Breast epithelium (tissue), 4 donors: Measurements from ENCODE around the gene EPHB2. TPM values are rescaled to one million over a fixed set of nuclear protein-coding genes. Genes with fewer than 3 reads are reported as not detected.
A peak's percentile ranks its signal among the peaks of the same experiment; 100 is the strongest.

Source experiments
- DNase-seq, 2 donors: peaks; one replicate each; pipeline ENCODE4 v3.0.0-alpha.2; 2019; ENCODE audit warnings: low spot score in 2 of 2
- H3K27ac ChIP-seq, 2 donors: fragments of 200-600 bp; sonication (generic) in 1 of 2; one replicate each; pipeline ENCODE4 v1.5.1; 2016 to 2019; ENCODE audit warnings: mild to moderate bottlenecking in 1 of 2
- H3K27me3 ChIP-seq, 2 donors: fragments of 200-600 bp; sonication (generic) in 1 of 2; one replicate each; pipeline versions ENCODE4 v1.5.1 to v1.6.0; 2017 to 2019; ENCODE audit warnings: control low read depth in 1 of 2, mild to moderate bottlenecking in 1 of 2
- H3K36me3 ChIP-seq: fragments of 200-600 bp; one replicate; pipeline ENCODE4 v1.5.1; 2019
- H3K4me1 ChIP-seq, 2 donors: fragments of 200-600 bp; sonication (generic); one replicate each; pipeline ENCODE4 v1.5.1; 2016 to 2019; ENCODE audit warnings: control low read depth in 1 of 2
- H3K4me3 ChIP-seq, 3 donors: fragments of 200-600 bp; sonication (generic); 1 replicate in 2 of 3; 2 replicates in 1 of 3; pipeline ENCODE4 v1.5.1; 2016 to 2019; ENCODE audit warnings: mild to moderate bottlenecking in 3 of 3, moderate library complexity in 2 of 3
- H3K9me3 ChIP-seq, 2 donors: fragments of 200-600 bp; sonication (generic) in 1 of 2; one replicate each; pipeline ENCODE4 v1.5.1; 2016 to 2019; ENCODE audit warnings: control low read depth in 1 of 2
- POLR2A ChIP-seq: fragments of 450-650 bp; IDR thresholded peaks from one replicate; pipeline ENCODE4 v1.6.1; 2016; ENCODE audit warnings: antibody characterized with exemption, mild to moderate bottlenecking, moderate library complexity
- POLR2AphosphoS5 ChIP-seq, 3 donors: sonication (generic); formaldehyde crosslinking; IDR thresholded peaks; one replicate each; pipeline ENCODE4 v1.6.1; 2017; ENCODE audit warnings: antibody characterized with exemption in 3 of 3
- intact Hi-C: fragments of 100-400 bp; cut with DNase I; formaldehyde crosslinking; loops from one replicate; pipeline ENCODE4 v1.15.1; 2023; ENCODE audit warnings: low total_unique reads
- total RNA-seq, 3 donors: library from RNA; depleted of rRNA; stranded (reverse); fragments of >200 nt; gene quantifications; one replicate each; pipeline ENCODE4 v1.1.0, GENCODE V29; 2016
- TF ChIP-seq, protein P1 (sequence below), 3 donors: fragments of 450-650 bp; IDR thresholded peaks; one replicate each; pipeline ENCODE4 v1.5.1; 2016 to 2017; ENCODE audit warnings: antibody characterized with exemption in 3 of 3, mild to moderate bottlenecking in 3 of 3, moderate library complexity in 3 of 3

The EPHB2 gene
- total RNA-seq, 3 donors from 2014 or later = 1.3 to 4.6 (median 1.5) TPM

DNA sequence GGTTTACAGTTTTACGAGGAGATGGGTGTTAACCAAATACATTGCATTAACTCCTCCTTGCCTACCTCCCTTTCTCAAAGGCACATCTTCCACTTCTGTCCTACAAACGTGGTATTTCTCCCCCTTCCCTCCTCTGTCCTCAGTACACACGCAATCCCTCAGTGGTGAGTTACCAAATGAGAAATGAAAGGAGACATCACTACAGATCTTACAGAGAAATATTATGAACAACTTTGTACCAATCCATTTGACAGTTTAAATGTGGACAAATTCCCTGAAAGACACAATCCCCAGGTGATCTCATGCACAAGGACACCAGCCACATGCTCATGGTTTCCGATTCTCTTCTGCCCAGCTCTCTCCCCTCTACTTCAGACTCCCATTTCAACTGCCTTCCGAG, 255.7 kb downstream of the EPHB2 start:
- no peaks in the 10 kb centered on the region for H3K4me1 ChIP-seq
- H3K27me3 ChIP-seq = peaks cover 0 to 6% of the 10 kb centered on the region in 2 donors
- no peak overlapping the region for H3K27ac ChIP-seq
- intact Hi-C loops = no loop called here
- no peak for DNase-seq
- TF ChIP-seq POLR2AphosphoS5 (IDR thresholded peaks at IDR 0.05) = no peak
- TF ChIP-seq POLR2A = no peak
- TF ChIP-seq, protein P1, sequence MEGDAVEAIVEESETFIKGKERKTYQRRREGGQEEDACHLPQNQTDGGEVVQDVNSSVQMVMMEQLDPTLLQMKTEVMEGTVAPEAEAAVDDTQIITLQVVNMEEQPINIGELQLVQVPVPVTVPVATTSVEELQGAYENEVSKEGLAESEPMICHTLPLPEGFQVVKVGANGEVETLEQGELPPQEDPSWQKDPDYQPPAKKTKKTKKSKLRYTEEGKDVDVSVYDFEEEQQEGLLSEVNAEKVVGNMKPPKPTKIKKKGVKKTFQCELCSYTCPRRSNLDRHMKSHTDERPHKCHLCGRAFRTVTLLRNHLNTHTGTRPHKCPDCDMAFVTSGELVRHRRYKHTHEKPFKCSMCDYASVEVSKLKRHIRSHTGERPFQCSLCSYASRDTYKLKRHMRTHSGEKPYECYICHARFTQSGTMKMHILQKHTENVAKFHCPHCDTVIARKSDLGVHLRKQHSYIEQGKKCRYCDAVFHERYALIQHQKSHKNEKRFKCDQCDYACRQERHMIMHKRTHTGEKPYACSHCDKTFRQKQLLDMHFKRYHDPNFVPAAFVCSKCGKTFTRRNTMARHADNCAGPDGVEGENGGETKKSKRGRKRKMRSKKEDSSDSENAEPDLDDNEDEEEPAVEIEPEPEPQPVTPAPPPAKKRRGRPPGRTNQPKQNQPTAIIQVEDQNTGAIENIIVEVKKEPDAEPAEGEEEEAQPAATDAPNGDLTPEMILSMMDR (IDR thresholded peaks at IDR 0.05) = no peak
- H3K9me3 ChIP-seq = no peaks in the 10 kb centered on the region
- H3K4me3 ChIP-seq = no peak overlapping the region
- no peaks in the 10 kb centered on the region for H3K36me3 ChIP-seq

DNA sequence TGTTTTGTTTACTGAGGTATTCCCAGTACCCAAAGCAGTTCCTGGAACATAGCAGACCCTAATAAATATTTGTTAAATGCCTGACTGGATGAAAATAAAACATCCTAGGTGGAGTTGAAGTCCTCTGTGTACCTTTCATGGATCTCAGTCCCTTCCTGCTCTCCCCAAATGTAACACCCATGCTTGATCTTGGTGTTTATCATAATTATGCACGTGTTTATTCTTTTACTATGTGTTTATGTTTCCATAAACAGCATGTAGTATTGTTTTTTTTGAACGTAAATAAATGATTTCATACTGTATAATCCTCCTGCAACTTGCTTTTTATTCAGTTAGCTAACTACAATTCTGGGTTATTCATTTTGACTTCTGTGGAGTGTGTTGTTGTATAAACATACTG, 257.2 kb downstream of the EPHB2 start:
- DNase-seq = no peak
- H3K4me1 ChIP-seq = no peaks in the 10 kb centered on the region
- no peak overlapping the region for H3K4me3 ChIP-seq
- H3K27ac ChIP-seq = no peak overlapping the region
- peaks cover 0 to 13% of the 10 kb centered on the region in 2 donors for H3K27me3 ChIP-seq
- TF ChIP-seq POLR2A = no peak
- TF ChIP-seq, protein P1 (IDR thresholded peaks at IDR 0.05) = no peak
- TF ChIP-seq POLR2AphosphoS5 (IDR thresholded peaks at IDR 0.05) = no peak
- no peaks in the 10 kb centered on the region for H3K36me3 ChIP-seq
- H3K9me3 ChIP-seq = no peaks in the 10 kb centered on the region
- intact Hi-C loops = no loop called here

DNA sequence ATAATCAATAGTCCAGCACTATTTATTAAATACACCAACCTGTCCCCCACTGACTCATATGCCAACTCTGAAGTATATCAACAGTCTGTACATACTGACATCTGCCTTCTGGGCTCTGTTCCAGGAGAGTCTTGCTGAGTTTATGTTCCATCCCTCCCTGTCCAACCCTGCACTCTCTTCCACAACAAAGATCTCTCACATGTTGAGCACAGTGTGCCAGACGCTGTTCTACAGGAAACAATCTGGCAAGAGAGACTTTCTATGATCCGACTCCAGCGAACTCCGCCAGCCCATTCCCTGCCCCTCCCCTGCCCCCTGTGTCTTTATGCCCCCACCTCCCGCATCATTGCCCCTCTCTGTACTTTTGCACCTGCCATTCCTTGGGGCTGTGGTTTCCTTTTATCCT, 258.7 kb downstream of the EPHB2 start:
- Histone ChIP-seq H3K27me3 (peaks cover 0 to 13% of the 10 kb centered on the region in 2 donors), H3K4me1 (no peaks in the 10 kb centered on the region), H3K4me3 (no peak overlapping the region), H3K9me3 (no peaks in the 10 kb centered on the region), H3K27ac (no peak overlapping the region), H3K36me3 (no peaks in the 10 kb centered on the region)
- intact Hi-C loops = no loop called here
- DNase-seq = peak in 1 of 2 donors; percentile 33
- TF ChIP-seq POLR2AphosphoS5 (IDR thresholded peaks at IDR 0.05) (no peak), POLR2A (no peak)
- TF ChIP-seq, protein P1 (IDR thresholded peaks at IDR 0.05) = no peak

DNA sequence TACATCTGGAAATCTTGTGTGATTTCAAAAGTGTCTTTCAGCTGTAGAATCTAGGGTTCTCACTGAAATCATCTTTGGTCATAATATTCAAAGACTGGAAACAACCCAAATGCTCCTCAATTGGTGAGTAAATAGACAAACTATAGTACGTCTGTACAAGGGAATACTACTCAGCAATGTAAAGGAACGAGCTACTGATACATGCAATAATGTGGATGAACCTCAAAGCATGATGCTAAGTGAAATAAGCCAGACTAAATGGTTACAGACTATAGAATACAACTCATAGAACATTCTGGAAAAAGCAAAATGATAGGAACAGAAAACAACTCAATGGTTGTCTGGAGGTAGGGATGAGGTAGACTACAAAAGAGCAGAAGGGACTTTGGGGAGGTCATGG, 259.5 kb downstream of the EPHB2 start:
- intact Hi-C loops = no loop called here
- Histone ChIP-seq H3K36me3 (no peaks in the 10 kb centered on the region), H3K4me1 (no peaks in the 10 kb centered on the region), H3K9me3 (no peaks in the 10 kb centered on the region), H3K27ac (no peak overlapping the region), H3K4me3 (no peak overlapping the region), H3K27me3 (peaks cover 0 to 13% of the 10 kb centered on the region in 2 donors)
- DNase-seq = no peak
- TF ChIP-seq, protein P1 (IDR thresholded peaks at IDR 0.05) = no peak
- no peak for TF ChIP-seq POLR2AphosphoS5 (IDR thresholded peaks at IDR 0.05)
- no peak for TF ChIP-seq POLR2A

Other genes starting within 250 kb of the EPHB2 start
- gene EPHA8, start 147.3 kb upstream of the EPHB2 start, total RNA-seq = not detected
- gene C1QA, start 74.2 kb upstream of the EPHB2 start, total RNA-seq = 100 to 1,000 TPM in 2 of 3 donors, 10 to 100 TPM in 1; 55.7 to 355 (median 104) TPM
- 100 to 1,000 TPM in 2 of 3 donors, 10 to 100 TPM in 1; 76.4 to 385 (median 113) TPM for gene C1QC, start 67.2 kb upstream of the EPHB2 start, total RNA-seq
- gene C1QB, start 57.6 kb upstream of the EPHB2 start, total RNA-seq = 100 to 1,000 TPM; 172 to 706 (median 330) TPM